Activated B cell treated with CpG ODN at 0.5 μM for 24 hours (primary cell): ENCODE measurements around the gene PPP4R1. TPM values are rescaled to one million over a fixed set of nuclear protein-coding genes. Genes with fewer than 3 reads are reported as not detected.

Experiments
- ATAC-seq: fragments of 200-7000 bp; cut with Tn5 transposase; one replicate; pipeline ENCODE4 v1.10.0; 2021; ENCODE audit warnings: low read depth, mild to moderate bottlenecking, moderate library complexity
- CTCF ChIA-PET: fragments of 350-600 bp; sonication (Branson Sonifier 250); formaldehyde crosslinking; loops from one replicate; lab custom pipeline; 2021; ENCODE audit warnings: antibody characterized with exemption; lab: Charles Lee
- POLR2A ChIA-PET: fragments of 350-600 bp; sonication (Branson Sonifier 250); formaldehyde crosslinking; loops from one replicate; lab custom pipeline; 2021; ENCODE audit warnings: antibody characterized with exemption; lab: Charles Lee
- DNase-seq: peaks from one replicate; pipeline ENCODE4 v3.0.0; 2022
- H3K27ac Mint-ChIP-seq: one replicate; pipeline ENCODE4 v1.8.0; 2020; ENCODE audit warnings: mixed read lengths
- H3K27me3 Mint-ChIP-seq: one replicate; pipeline ENCODE4 v1.8.0; 2021; ENCODE audit warnings: mixed read lengths
- H3K36me3 Mint-ChIP-seq: one replicate; pipeline ENCODE4 v1.8.0; 2021; ENCODE audit warnings: low read depth, mixed read lengths
- H3K4me1 Mint-ChIP-seq: one replicate; pipeline ENCODE4 v1.8.0; 2021; ENCODE audit warnings: mixed read lengths
- H3K4me3 Mint-ChIP-seq: one replicate; pipeline ENCODE4 v1.8.0; 2020; ENCODE audit warnings: mild to moderate bottlenecking, mixed read lengths
- H3K9me3 Mint-ChIP-seq: one replicate; pipeline ENCODE4 v1.8.0; 2020; ENCODE audit warnings: mixed read lengths
- intact Hi-C: fragments of 100-400 bp; cut with micrococcal nuclease; formaldehyde crosslinking; loops from one replicate; pipeline ENCODE4 v1.15.1; 2024
- total RNA-seq: library from RNA; stranded (reverse); gene quantifications from 2 replicates; pipeline ENCODE4 v1.2.3, GENCODE V29; 2022
- TF ChIP-seq, protein P1 (sequence below): fragments of 200-600 bp; IDR thresholded peaks from one replicate; pipeline ENCODE4 v1.8.0; 2022; ENCODE audit warnings: antibody characterized with exemption, mild to moderate bottlenecking

Gene PPP4R1
- total RNA-seq, 1 donor from 2014 or later, result 51.3 TPM

DNA sequence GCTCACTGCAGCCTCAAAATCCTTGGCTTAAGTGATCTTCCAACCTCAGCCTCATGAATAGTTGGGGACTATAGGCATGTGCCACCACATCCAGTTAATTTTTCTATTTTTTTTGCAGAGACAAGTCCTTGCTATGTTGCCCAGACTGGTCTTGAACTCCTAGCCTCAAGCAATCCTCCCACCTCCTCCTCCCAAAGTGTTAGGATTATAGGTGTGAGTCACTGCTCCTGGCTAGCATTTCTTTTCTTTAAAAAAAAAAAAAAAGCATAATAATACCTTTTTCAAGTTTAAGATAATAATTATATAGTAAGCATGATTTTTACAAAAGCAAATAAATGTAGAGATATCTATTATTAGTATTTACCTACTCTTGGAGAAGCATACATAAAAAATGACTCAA, 36.1 kb downstream of the PPP4R1 start:
- Mint-ChIP-seq H3K36me3 (peaks cover 67% of the 10 kb centered on the region), H3K27ac (no peak overlapping the region), H3K27me3 (no peaks in the 10 kb centered on the region), H3K4me3 (no peak overlapping the region), H3K4me1 (no peaks in the 10 kb centered on the region), H3K9me3 (peaks cover 12% of the 10 kb centered on the region)
- DNase-seq (no peak), ATAC-seq (no peak)
- TF ChIP-seq, protein P1, sequence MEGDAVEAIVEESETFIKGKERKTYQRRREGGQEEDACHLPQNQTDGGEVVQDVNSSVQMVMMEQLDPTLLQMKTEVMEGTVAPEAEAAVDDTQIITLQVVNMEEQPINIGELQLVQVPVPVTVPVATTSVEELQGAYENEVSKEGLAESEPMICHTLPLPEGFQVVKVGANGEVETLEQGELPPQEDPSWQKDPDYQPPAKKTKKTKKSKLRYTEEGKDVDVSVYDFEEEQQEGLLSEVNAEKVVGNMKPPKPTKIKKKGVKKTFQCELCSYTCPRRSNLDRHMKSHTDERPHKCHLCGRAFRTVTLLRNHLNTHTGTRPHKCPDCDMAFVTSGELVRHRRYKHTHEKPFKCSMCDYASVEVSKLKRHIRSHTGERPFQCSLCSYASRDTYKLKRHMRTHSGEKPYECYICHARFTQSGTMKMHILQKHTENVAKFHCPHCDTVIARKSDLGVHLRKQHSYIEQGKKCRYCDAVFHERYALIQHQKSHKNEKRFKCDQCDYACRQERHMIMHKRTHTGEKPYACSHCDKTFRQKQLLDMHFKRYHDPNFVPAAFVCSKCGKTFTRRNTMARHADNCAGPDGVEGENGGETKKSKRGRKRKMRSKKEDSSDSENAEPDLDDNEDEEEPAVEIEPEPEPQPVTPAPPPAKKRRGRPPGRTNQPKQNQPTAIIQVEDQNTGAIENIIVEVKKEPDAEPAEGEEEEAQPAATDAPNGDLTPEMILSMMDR, result no peak
- intact Hi-C loops, result no loop called here
- POLR2A ChIA-PET, result no interaction called here
- CTCF ChIA-PET, result no interaction called here

DNA sequence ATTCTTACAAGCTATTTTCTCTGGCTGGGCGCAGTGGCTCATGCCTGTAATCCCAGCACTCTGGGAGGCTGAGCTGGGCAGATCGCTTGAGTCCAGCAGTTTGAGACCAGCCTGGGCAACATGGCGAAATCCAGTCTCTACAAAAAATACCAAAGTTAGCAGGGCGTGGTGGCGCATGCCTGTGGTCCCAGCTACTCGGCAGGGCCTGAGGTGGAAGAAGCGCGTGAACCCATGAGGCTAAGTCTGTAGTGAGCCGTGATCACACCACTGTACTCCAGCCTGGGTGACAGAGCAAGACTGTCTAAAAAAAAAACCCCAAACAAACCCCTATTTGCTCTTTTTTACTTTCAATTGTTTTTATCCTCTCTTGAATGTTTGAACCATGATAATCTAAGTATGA, 37.0 kb downstream of the PPP4R1 start:
- Mint-ChIP-seq H3K4me3 (no peak overlapping the region), H3K27ac (no peak overlapping the region), H3K27me3 (no peaks in the 10 kb centered on the region), H3K9me3 (peaks cover 9% of the 10 kb centered on the region), H3K4me1 (no peaks in the 10 kb centered on the region), H3K36me3 (peaks cover 60% of the 10 kb centered on the region)
- ATAC-seq (no peak), DNase-seq (no peak)
- POLR2A ChIA-PET, result no interaction called here
- intact Hi-C loops, result no loop called here
- CTCF ChIA-PET, result interaction anchor here (0.6 to 1.5 kb wide), 3 partner anchors 194 to 919 kb away, joined by 3 to 4 read pairs (median 4); no protein-coding TSS in a partner anchor
- TF ChIP-seq, protein P1, result no peak

DNA sequence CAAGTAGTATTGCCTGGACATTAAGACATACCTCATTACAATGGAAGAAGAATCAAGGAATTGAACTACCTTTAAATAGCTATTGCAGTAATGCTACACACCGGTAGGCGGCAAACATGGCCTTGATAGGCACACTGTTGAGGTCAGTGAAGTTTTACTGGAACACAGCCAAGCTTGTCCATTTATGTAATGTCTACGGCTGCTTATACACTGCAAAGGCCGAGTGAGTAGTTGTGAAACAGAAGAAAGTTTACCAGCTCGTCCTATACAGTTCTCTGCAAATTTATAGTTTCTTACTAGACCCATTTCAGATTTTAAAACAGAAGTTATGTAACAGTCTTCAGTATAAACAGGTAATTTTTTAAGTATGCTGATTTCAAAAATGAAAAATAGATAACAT, 38.8 kb downstream of the PPP4R1 start:
- Mint-ChIP-seq H3K27ac (no peak overlapping the region), H3K9me3 (no peaks in the 10 kb centered on the region), H3K36me3 (peaks cover 55% of the 10 kb centered on the region), H3K4me1 (no peaks in the 10 kb centered on the region), H3K27me3 (no peaks in the 10 kb centered on the region), H3K4me3 (no peak overlapping the region)
- DNase-seq (no peak), ATAC-seq (peak; percentile 40)
- POLR2A ChIA-PET, result no interaction called here
- TF ChIP-seq, protein P1, result no peak
- intact Hi-C loops, result loop anchor here (1.0 kb wide), 1 partner anchor 196 kb away; no protein-coding TSS in a partner anchor
- CTCF ChIA-PET, result interaction anchor here (0.9 to 1.4 kb wide), 4 partner anchors 35 to 376 kb away, joined by 3 to 6 read pairs (median 5); no protein-coding TSS in a partner anchor

DNA sequence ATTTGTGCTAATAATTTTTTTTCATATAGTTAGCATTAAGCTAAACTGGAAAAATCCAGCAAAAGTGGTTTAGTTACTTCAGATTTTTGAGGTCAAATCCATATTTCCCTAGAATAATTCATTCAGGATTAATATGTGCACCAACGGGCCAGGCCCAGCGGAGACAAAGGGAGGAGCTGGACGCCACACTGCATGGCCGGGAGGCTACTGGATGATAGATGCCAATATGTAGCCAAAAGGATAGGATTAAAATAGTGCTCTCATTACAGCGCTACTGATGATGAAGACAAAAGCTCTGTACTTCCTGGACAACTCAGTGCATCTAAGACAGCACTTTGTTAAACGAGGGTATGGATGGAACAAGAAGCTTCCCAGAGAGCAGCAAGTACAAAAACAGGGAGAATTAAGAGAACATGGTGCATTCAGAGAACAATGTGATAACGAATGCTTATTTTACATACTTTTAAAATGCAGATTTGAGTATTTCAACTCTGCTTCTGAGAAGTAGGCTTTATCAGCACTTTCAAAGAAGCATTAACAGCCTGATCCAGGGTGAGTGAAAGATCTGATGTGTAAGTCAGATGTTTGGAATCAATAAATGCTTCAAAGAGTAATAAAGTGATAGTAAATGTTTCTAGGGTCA, 39.8 kb downstream of the PPP4R1 start:
- Mint-ChIP-seq H3K27me3 (no peaks in the 10 kb centered on the region), H3K4me1 (no peaks in the 10 kb centered on the region), H3K9me3 (no peaks in the 10 kb centered on the region), H3K36me3 (peaks cover 57% of the 10 kb centered on the region), H3K27ac (no peak overlapping the region), H3K4me3 (no peak overlapping the region)
- ChIA-PET CTCF (interaction anchor here (1.4 kb wide), 1 partner anchor 36 kb away, joined by 3 read pairs; no protein-coding TSS in a partner anchor), POLR2A (interaction anchor here (0.6 kb wide), 1 partner anchor 951 kb away, joined by 7 read pairs; the partner anchor contains the start of gene NAPG)
- ATAC-seq, result no peak
- no peak for DNase-seq
- TF ChIP-seq, protein P1, result no peak
- intact Hi-C loops, result loop anchor here (1.0 kb wide), 1 partner anchor 197 kb away; no protein-coding TSS in a partner anchor

DNA sequence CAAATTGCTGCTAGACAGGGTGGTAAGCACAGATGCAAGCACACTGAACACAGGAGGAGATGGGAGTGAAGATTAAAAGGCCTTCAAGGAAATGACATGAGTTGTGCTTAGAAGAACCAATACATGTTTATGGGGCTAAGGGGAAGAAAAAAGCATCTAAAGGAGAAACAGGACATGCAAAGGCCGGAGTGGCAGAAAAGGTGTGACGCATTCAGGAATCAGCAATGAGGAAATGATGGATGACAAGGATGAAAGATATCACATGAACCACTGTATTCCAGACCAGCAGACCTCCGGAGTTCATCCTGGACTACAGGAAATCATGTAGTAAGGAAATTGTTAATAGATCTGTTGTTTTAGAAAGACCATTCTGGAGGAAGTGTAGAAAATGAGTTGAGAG, 42.8 kb downstream of the PPP4R1 start:
- intact Hi-C loops, result no loop called here
- POLR2A ChIA-PET, result no interaction called here
- CTCF ChIA-PET, result no interaction called here
- no peaks in the 10 kb centered on the region for H3K4me1 Mint-ChIP-seq
- H3K36me3 Mint-ChIP-seq, result peaks cover 63% of the 10 kb centered on the region
- H3K9me3 Mint-ChIP-seq, result no peaks in the 10 kb centered on the region
- ATAC-seq, result no peak
- TF ChIP-seq, protein P1, result no peak
- H3K4me3 Mint-ChIP-seq, result no peak overlapping the region
- no peak overlapping the region for H3K27ac Mint-ChIP-seq
- no peak for DNase-seq
- H3K27me3 Mint-ChIP-seq, result no peaks in the 10 kb centered on the region
